Liver (tissue), 9 donors: ENCODE results near the gene NDUFAB1. TPM values are rescaled to one million over a fixed set of nuclear protein-coding genes. Genes with fewer than 3 reads are reported as not detected.

ENCODE experiments used
- DNase-seq: peaks from one replicate; pipeline ENCODE4 v3.0.0-alpha.2; 2017; ENCODE audit warnings: low spot score
- H3K27ac ChIP-seq, 2 donors: one replicate each; pipeline ENCODE4 v1.7.0; 2013; ENCODE audit warnings: inconsistent platforms in 2 of 2, low read length in 2 of 2, control low read depth in 1 of 2, low read depth in 1 of 2, mild to moderate bottlenecking in 1 of 2
- H3K27me3 ChIP-seq, 4 donors: one replicate each; pipeline versions ENCODE4 v1.6.1 to v1.7.0; 2013; ENCODE audit warnings: low read length in 3 of 4, inconsistent platforms in 1 of 4, mild to moderate bottlenecking in 1 of 4, moderate library complexity in 1 of 4; ENCODE audit not compliant: control insufficient read depth in 4 of 4, insufficient read depth in 4 of 4
- H3K36me3 ChIP-seq, 4 donors: one replicate each; pipeline versions ENCODE4 v1.6.1 to v1.7.0; 2013; ENCODE audit warnings: low read length in 3 of 4, mild to moderate bottlenecking in 3 of 4, low read depth in 1 of 4, moderate library complexity in 1 of 4; ENCODE audit not compliant: control insufficient read depth in 4 of 4, insufficient read depth in 3 of 4
- H3K4me1 ChIP-seq, 4 donors: one replicate each; pipeline versions ENCODE4 v1.6.1 to v1.7.0; 2013; ENCODE audit warnings: low read length in 3 of 4, mild to moderate bottlenecking in 3 of 4, moderate library complexity in 1 of 4; ENCODE audit not compliant: control insufficient read depth in 4 of 4, insufficient read depth in 4 of 4
- H3K4me3 ChIP-seq, 3 donors: one replicate each; pipeline versions ENCODE4 v1.6.1 to v1.7.0; 2013; ENCODE audit warnings: low read length in 3 of 3, control low read depth in 1 of 3, low read depth in 1 of 3, mild to moderate bottlenecking in 1 of 3
- H3K9ac ChIP-seq, 2 donors: one replicate each; pipeline ENCODE4 v1.7.0; 2013; ENCODE audit warnings: low read length in 2 of 2, mild to moderate bottlenecking in 2 of 2, moderate library complexity in 2 of 2, control low read depth in 1 of 2, low read depth in 1 of 2
- H3K9me3 ChIP-seq, 4 donors: one replicate each; pipeline versions ENCODE4 v1.6.1 to v1.7.0; 2013; ENCODE audit warnings: low read length in 3 of 4; ENCODE audit not compliant: control insufficient read depth in 4 of 4
- EGR1 ChIP-seq, 2 donors: IDR thresholded peaks; 2 replicates each; pipeline ENCODE4 v1.6.1; 2016 to 2018; ENCODE audit warnings: antibody characterized with exemption in 2 of 2, low read depth in 2 of 2
- FOXA1 ChIP-seq: IDR thresholded peaks from 2 replicates; pipeline ENCODE4 v1.6.1; 2016; ENCODE audit warnings: antibody characterized with exemption
- FOXA2 ChIP-seq: IDR thresholded peaks from 2 replicates; pipeline ENCODE4 v1.6.1; 2016; ENCODE audit warnings: antibody characterized with exemption
- GABPA ChIP-seq, 2 donors: IDR thresholded peaks in 1 of 2; conservative IDR thresholded peaks in 1 of 2; 2 replicates each; pipeline ENCODE4 v1.6.1; 2016; ENCODE audit warnings: antibody characterized with exemption in 2 of 2, mild to moderate bottlenecking in 1 of 2, moderate library complexity in 1 of 2
- HNF4A ChIP-seq, 2 donors: conservative IDR thresholded peaks; 2 replicates each; pipeline ENCODE4 v1.6.1; 2016; ENCODE audit warnings: antibody characterized with exemption in 2 of 2, mild to moderate bottlenecking in 2 of 2
- HNF4G ChIP-seq: IDR thresholded peaks from 2 replicates; pipeline ENCODE4 v1.6.1; 2016; ENCODE audit warnings: antibody characterized with exemption
- JUND ChIP-seq, 2 donors: IDR thresholded peaks; 2 replicates each; pipeline ENCODE4 v1.6.1; 2016; ENCODE audit warnings: antibody characterized with exemption in 2 of 2
- NR2F2 ChIP-seq: IDR thresholded peaks from 2 replicates; pipeline ENCODE4 v1.6.1; 2016; ENCODE audit warnings: antibody characterized with exemption
- RAD21 ChIP-seq, 2 donors: IDR thresholded peaks; 2 replicates each; pipeline ENCODE4 v1.6.1; 2016; ENCODE audit warnings: antibody characterized with exemption in 2 of 2, mild to moderate bottlenecking in 2 of 2
- RXRA ChIP-seq, 2 donors: IDR thresholded peaks; 2 replicates each; pipeline ENCODE4 v1.6.1; 2017 to 2018; ENCODE audit warnings: antibody characterized with exemption in 2 of 2, mild to moderate bottlenecking in 1 of 2
- SP1 ChIP-seq: IDR thresholded peaks from 2 replicates; pipeline ENCODE4 v1.6.1; 2018; ENCODE audit warnings: antibody characterized with exemption, mild to moderate bottlenecking
- TAF1 ChIP-seq: conservative IDR thresholded peaks from 2 replicates; pipeline ENCODE4 v1.6.1; 2016; ENCODE audit warnings: antibody characterized with exemption, mild to moderate bottlenecking
- YY1 ChIP-seq: IDR thresholded peaks from 2 replicates; pipeline ENCODE4 v1.6.1; 2016; ENCODE audit warnings: antibody characterized with exemption, mild to moderate bottlenecking
- WGBS: extraction: QIAGEN DNeasy Blood & Tissue Kit; methylation state at CpG from one replicate; pipeline ENCODE4 v1.1.7; 2013; 5-methylcytosine and 5-hydroxymethylcytosine counted together
- polyA plus RNA-seq, 2 donors: library from polyadenylated mRNA; stranded (reverse) in 1 of 2; unstranded in 1 of 2; fragments of 200-250 nt in 1 of 2; fragments of >200 nt in 1 of 2; fragmentation: Nextera tagmentation in 1 of 2; extraction: Ambion mirVana in 1 of 2; gene quantifications; one replicate each; pipeline versions ENCODE4 v1.2.1 to v1.2.3, GENCODE V29; 2013 to 2015
- total RNA-seq, 2 donors: library from RNA; depleted of rRNA; stranded (reverse); fragments of >200 nt; gene quantifications; one replicate each; pipeline ENCODE4 v1.2.3, GENCODE V29; 2014
- TF ChIP-seq, protein P1 (sequence below): IDR thresholded peaks from 2 replicates; pipeline ENCODE4 v1.6.1; 2016; ENCODE audit warnings: antibody characterized with exemption
- TF ChIP-seq, protein P2 (sequence below): fragments of 150-350 bp; IDR thresholded peaks from 2 replicates; pipeline ENCODE4 v1.5.1; 2017; ENCODE audit warnings: improper control_type of control experiment, low read depth, low read length; ENCODE audit not compliant: missing input control
- TF ChIP-seq, protein P3 (sequence below): IDR thresholded peaks from 2 replicates; pipeline ENCODE4 v1.6.1; 2016; ENCODE audit warnings: antibody characterized with exemption
- TF ChIP-seq, protein P4 (sequence below): IDR thresholded peaks from 2 replicates; pipeline ENCODE4 v1.6.1; 2016; ENCODE audit warnings: antibody characterized with exemption
- donor health status: healthy.
- donor health status: healthy.
- donor health status: healthy.
- donor health status: healthy.
- donor health status: healthy.

Gene NDUFAB1
- total and polyA plus RNA-seq, 4 donors: 47.4 to 263 (median 149) TPM

DNA sequence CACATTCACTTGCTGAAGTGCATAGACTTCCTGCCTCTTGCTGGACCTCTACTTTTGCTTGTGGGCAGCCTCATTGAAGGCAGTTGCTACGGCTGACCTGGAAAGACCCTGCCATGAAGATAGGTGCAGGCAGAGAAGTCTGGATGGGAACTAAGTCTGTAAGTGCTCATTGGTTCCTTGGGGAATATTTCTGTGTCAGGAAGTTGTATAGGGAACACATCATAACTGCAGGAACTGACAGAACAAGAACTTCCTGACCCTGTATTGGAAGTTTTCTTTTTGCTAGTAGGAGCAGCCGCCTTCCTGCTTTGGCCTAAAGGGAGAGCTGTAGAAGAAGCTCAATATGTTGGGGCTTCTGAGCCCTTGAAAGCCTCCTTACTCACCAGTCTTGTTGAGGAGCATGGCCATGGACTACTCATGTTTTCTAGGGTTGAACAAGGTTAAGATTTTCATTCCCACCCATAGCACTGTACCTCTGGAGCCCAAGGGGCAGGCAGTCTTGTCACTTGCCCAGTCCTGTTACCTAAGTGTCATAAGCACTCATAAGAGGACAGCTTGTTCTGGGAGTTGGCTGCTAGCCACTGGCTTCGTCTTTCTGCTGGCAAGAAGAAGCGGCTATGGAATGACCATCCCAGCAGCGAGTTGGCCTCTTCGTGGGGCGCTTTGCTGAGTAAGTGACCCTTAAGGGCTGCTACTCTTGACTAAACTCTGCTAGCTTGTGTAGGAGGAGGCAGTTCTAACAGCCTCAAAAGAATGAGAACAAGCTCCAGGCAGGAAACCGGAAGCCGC lies 31.3 kb downstream of the NDUFAB1 start (continued):
- TF ChIP-seq TAF1: no peak

DNA sequence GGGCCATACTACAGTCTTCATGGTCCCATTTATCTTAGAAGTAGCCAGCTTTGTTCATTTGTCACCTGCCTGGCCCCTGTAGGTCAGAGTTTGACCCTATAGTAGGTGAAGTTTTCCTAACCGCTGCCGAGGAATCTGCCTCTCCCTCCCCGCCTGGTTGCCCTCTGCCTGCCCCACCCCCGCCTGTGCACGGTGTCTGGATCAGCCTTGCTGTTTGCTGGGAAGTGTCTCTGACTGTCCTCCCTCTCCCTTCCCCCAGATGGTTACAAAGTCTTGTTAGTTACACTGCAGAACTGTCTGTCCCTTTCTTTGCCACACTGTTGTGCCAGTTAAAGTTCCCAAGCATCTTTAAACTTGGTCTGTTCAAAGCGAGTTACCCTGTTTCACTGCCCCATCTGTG lies 32.9 kb downstream of the NDUFAB1 start:
- H3K27me3 ChIP-seq: no peaks in the 10 kb centered on the region
- peaks cover 2 to 15% (median 13%) of the 10 kb centered on the region in 4 donors for H3K4me1 ChIP-seq
- 87% methylated on average over 6 of the region's 6 CpGs for WGBS
- DNase-seq: no peak
- no peak for TF ChIP-seq FOXA2
- no peak for TF ChIP-seq EGR1 (IDR thresholded peaks at IDR 0.05; ENCODE audit: low read depth in 2 of 2)
- no peak for TF ChIP-seq RAD21 (IDR thresholded peaks at IDR 0.05)
- TF ChIP-seq GABPA (IDR thresholded peaks at IDR 0.05 in 1 of 2, conservative IDR thresholded peaks at IDR 0.05 in 1 of 2): no peak
- no peak for TF ChIP-seq JUND (IDR thresholded peaks at IDR 0.05)
- no peak for TF ChIP-seq HNF4G
- TF ChIP-seq RXRA (IDR thresholded peaks at IDR 0.05): no peak
- no peak for TF ChIP-seq NR2F2
- no peak overlapping the region for H3K9ac ChIP-seq
- H3K36me3 ChIP-seq: peaks cover 18 to 78% (median 63%) of the 10 kb centered on the region in 4 donors
- H3K9me3 ChIP-seq: no peaks in the 10 kb centered on the region
- no peak overlapping the region for H3K27ac ChIP-seq
- no peak overlapping the region for H3K4me3 ChIP-seq

DNA sequence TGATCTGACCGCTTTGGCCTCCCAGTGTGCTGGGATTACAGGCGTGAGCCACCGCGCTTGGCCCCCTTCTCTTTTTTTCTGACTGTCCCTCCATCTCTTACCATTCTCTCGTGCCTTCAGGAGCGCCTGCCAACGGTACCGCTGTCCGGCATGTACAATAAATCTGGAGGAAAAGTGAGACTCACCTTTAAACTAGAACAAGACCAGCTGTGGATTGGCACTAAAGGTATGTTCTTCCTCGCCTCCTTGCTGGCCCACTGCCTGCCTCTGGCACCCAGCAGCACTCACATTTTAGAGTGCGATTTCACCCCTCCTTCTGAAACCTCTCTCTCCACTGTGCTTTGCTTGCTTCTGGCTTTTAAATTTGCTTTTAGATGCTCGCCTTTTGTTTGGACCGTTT lies 33.6 kb downstream of the NDUFAB1 start:
- Histone ChIP-seq H3K27me3 (no peaks in the 10 kb centered on the region), H3K9ac (no peak overlapping the region), H3K36me3 (peaks cover 13 to 73% (median 60%) of the 10 kb centered on the region in 4 donors), H3K9me3 (no peaks in the 10 kb centered on the region), H3K4me3 (no peak overlapping the region), H3K4me1 (peaks cover 2 to 19% (median 14%) of the 10 kb centered on the region in 4 donors), H3K27ac (no peak overlapping the region)
- no peak for DNase-seq
- 98% methylated on average over 13 of the region's 13 CpGs for WGBS
- TF ChIP-seq JUND (IDR thresholded peaks at IDR 0.05) (no peak), FOXA1 (no peak), NR2F2 (no peak), YY1 (no peak), RAD21 (IDR thresholded peaks at IDR 0.05) (no peak), SP1 (no peak), TAF1 (no peak), HNF4G (no peak), RXRA (IDR thresholded peaks at IDR 0.05) (no peak)
- TF ChIP-seq, protein P1, sequence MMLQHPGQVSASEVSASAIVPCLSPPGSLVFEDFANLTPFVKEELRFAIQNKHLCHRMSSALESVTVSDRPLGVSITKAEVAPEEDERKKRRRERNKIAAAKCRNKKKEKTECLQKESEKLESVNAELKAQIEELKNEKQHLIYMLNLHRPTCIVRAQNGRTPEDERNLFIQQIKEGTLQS: no peak
- TF ChIP-seq, protein P2, sequence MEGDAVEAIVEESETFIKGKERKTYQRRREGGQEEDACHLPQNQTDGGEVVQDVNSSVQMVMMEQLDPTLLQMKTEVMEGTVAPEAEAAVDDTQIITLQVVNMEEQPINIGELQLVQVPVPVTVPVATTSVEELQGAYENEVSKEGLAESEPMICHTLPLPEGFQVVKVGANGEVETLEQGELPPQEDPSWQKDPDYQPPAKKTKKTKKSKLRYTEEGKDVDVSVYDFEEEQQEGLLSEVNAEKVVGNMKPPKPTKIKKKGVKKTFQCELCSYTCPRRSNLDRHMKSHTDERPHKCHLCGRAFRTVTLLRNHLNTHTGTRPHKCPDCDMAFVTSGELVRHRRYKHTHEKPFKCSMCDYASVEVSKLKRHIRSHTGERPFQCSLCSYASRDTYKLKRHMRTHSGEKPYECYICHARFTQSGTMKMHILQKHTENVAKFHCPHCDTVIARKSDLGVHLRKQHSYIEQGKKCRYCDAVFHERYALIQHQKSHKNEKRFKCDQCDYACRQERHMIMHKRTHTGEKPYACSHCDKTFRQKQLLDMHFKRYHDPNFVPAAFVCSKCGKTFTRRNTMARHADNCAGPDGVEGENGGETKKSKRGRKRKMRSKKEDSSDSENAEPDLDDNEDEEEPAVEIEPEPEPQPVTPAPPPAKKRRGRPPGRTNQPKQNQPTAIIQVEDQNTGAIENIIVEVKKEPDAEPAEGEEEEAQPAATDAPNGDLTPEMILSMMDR: no peak

DNA sequence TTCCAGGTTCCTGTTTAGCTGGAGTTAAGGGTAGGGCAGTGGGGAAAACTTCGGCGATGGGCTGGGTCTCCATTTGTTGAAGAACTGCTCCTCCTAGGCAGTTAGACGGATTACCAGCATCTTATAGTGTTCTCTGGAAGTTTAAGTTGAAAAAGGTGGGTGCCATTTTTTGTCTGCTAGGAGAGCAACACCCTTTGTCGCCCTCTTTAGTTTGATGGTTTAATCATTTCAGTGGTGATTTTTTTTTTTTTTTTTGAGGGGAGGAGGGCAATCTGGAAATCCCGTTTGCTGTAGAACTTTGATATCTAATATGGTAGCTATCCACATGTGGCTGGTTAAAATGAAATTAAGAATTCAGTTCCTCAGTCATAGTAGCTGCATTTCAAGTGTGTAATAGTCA lies 34.5 kb downstream of the NDUFAB1 start:
- H3K36me3 ChIP-seq: peaks cover 10 to 64% (median 52%) of the 10 kb centered on the region in 4 donors
- WGBS: 89% methylated on average over 5 of the region's 5 CpGs
- H3K27ac ChIP-seq: no peak overlapping the region
- peaks cover 2 to 22% (median 15%) of the 10 kb centered on the region in 4 donors for H3K4me1 ChIP-seq
- no peak overlapping the region for H3K4me3 ChIP-seq
- DNase-seq: no peak
- no peak for TF ChIP-seq FOXA1
- TF ChIP-seq GABPA (IDR thresholded peaks at IDR 0.05 in 1 of 2, conservative IDR thresholded peaks at IDR 0.05 in 1 of 2): no peak
- TF ChIP-seq RAD21 (IDR thresholded peaks at IDR 0.05): no peak
- TF ChIP-seq HNF4A (conservative IDR thresholded peaks at IDR 0.05): no peak
- TF ChIP-seq SP1: no peak
- no peak for TF ChIP-seq FOXA2
- no peak for TF ChIP-seq HNF4G
- TF ChIP-seq, protein P3, sequence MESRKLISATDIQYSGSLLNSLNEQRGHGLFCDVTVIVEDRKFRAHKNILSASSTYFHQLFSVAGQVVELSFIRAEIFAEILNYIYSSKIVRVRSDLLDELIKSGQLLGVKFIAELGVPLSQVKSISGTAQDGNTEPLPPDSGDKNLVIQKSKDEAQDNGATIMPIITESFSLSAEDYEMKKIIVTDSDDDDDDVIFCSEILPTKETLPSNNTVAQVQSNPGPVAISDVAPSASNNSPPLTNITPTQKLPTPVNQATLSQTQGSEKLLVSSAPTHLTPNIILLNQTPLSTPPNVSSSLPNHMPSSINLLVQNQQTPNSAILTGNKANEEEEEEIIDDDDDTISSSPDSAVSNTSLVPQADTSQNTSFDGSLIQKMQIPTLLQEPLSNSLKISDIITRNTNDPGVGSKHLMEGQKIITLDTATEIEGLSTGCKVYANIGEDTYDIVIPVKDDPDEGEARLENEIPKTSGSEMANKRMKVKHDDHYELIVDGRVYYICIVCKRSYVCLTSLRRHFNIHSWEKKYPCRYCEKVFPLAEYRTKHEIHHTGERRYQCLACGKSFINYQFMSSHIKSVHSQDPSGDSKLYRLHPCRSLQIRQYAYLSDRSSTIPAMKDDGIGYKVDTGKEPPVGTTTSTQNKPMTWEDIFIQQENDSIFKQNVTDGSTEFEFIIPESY: no peak
- no peak for TF ChIP-seq EGR1 (IDR thresholded peaks at IDR 0.05; ENCODE audit: low read depth in 2 of 2)
- TF ChIP-seq, protein P4, sequence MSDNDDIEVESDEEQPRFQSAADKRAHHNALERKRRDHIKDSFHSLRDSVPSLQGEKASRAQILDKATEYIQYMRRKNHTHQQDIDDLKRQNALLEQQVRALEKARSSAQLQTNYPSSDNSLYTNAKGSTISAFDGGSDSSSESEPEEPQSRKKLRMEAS: no peak
- no peak for TF ChIP-seq NR2F2
- H3K27me3 ChIP-seq: no peaks in the 10 kb centered on the region
- H3K9ac ChIP-seq: no peak overlapping the region
- no peaks in the 10 kb centered on the region for H3K9me3 ChIP-seq
